ENCODE data around the gene FOLR1.

DNA sequence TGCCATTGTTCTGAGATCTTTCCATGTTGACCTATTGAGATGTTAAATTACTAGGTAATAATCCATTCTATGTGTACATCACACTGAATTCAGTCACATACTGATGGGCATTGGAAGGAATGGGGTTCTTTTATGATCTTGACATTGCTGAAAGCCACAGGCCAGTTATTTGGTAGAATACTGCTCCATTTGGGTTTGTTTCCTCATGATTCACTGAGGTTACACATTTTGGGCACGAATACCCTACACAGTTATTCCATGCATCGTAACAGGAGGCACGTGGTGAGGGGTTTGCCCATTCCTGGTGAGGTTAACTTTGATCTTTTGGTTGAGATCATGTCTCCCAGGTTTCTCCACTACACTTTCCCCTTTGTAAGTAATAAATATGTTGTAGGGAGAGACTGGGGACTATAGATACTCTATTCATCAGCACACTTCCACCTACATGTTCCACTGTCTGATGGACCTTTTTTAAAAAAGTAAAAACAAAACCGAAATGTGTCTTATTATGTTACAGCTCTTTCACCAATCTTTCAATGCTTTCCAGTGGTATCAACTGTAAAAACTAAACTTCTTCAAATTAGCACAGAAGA lies 12.0 kb upstream of the FOLR1 start:
- TF ChIP-seq, protein P1, sequence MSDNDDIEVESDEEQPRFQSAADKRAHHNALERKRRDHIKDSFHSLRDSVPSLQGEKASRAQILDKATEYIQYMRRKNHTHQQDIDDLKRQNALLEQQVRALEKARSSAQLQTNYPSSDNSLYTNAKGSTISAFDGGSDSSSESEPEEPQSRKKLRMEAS (IDR thresholded peaks at IDR 0.05) = no peak
- TF ChIP-seq, protein P2, sequence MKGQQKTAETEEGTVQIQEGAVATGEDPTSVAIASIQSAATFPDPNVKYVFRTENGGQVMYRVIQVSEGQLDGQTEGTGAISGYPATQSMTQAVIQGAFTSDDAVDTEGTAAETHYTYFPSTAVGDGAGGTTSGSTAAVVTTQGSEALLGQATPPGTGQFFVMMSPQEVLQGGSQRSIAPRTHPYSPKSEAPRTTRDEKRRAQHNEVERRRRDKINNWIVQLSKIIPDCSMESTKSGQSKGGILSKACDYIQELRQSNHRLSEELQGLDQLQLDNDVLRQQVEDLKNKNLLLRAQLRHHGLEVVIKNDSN (IDR thresholded peaks at IDR 0.05) = no peak
- TF ChIP-seq EP300 (IDR thresholded peaks at IDR 0.05; ENCODE audit: borderline replicate concordance) (no peak), CEBPB (IDR thresholded peaks at IDR 0.05) (no peak)
- TF ChIP-seq, protein P3, sequence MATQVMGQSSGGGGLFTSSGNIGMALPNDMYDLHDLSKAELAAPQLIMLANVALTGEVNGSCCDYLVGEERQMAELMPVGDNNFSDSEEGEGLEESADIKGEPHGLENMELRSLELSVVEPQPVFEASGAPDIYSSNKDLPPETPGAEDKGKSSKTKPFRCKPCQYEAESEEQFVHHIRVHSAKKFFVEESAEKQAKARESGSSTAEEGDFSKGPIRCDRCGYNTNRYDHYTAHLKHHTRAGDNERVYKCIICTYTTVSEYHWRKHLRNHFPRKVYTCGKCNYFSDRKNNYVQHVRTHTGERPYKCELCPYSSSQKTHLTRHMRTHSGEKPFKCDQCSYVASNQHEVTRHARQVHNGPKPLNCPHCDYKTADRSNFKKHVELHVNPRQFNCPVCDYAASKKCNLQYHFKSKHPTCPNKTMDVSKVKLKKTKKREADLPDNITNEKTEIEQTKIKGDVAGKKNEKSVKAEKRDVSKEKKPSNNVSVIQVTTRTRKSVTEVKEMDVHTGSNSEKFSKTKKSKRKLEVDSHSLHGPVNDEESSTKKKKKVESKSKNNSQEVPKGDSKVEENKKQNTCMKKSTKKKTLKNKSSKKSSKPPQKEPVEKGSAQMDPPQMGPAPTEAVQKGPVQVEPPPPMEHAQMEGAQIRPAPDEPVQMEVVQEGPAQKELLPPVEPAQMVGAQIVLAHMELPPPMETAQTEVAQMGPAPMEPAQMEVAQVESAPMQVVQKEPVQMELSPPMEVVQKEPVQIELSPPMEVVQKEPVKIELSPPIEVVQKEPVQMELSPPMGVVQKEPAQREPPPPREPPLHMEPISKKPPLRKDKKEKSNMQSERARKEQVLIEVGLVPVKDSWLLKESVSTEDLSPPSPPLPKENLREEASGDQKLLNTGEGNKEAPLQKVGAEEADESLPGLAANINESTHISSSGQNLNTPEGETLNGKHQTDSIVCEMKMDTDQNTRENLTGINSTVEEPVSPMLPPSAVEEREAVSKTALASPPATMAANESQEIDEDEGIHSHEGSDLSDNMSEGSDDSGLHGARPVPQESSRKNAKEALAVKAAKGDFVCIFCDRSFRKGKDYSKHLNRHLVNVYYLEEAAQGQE (IDR thresholded peaks at IDR 0.05; ENCODE audit: low read depth) = no peak
